K562 (cell line): Measurements from ENCODE around the gene NABP2.

Experiments used
- MAFK ChIP-seq: IDR thresholded peaks from 2 replicates; pipeline ENCODE4 v1.6.1; 2011; ENCODE audit warnings: low read length, improper control_type of control experiment
- MXI1 ChIP-seq: IDR thresholded peaks from 2 replicates; pipeline ENCODE4 v1.6.1; 2011; ENCODE audit warnings: low read depth, mild to moderate bottlenecking, improper control_type of control experiment, low read length
- POLR2AphosphoS5 ChIP-seq: IDR thresholded peaks from 2 replicates; pipeline ENCODE4 v1.6.1; 2011; ENCODE audit warnings: mild to moderate bottlenecking, low read depth, low read length, moderate library complexity; ENCODE audit not compliant: control insufficient read depth, insufficient read depth
- RNF2 ChIP-seq: sonication (generic); IDR thresholded peaks from 2 replicates; pipeline ENCODE4 v1.6.1; 2016
- SRSF9 ChIP-seq: fragments of 200-400 bp; formaldehyde crosslinking; IDR thresholded peaks from 2 replicates; pipeline ENCODE4 v1.6.1; 2017; ENCODE audit warnings: low read depth, low read length, borderline replicate concordance
- TAF1 ChIP-seq: IDR thresholded peaks from 2 replicates; pipeline ENCODE4 v1.6.1; 2011; ENCODE audit warnings: mild to moderate bottlenecking, low read length, moderate library complexity; ENCODE audit not compliant: insufficient read depth, control insufficient read depth, severe bottlenecking; ENCODE audit errors: extremely low read depth
- ZBTB8A ChIP-seq: fragments of 450-650 bp; IDR thresholded peaks from 2 replicates; pipeline ENCODE4 v1.6.1; 2018; ENCODE audit warnings: mild to moderate bottlenecking, moderate library complexity; ENCODE audit not compliant: partially characterized antibody
- ZNF311 ChIP-seq: fragments of 250-450 bp; sonication (Bioruptor Pico); IDR thresholded peaks from 2 replicates; pipeline ENCODE4 v1.4.0; 2020; ENCODE audit warnings: mild to moderate bottlenecking, moderate library complexity
- TF ChIP-seq, protein P1 (sequence below), 3 experiments: IDR thresholded peaks in 2 of 3; conservative IDR thresholded peaks in 1 of 3; 2 replicates each; pipeline ENCODE4 v1.5.1; 2011 to 2012; ENCODE audit warnings: low read length in 3 of 3, mild to moderate bottlenecking in 3 of 3, control low read depth in 2 of 3, improper control_type of control experiment in 1 of 3, inconsistent platforms in 1 of 3, low read depth in 1 of 3, mixed read lengths in 1 of 3, moderate library complexity in 1 of 3; ENCODE audit not compliant: insufficient read depth in 2 of 3
- TF ChIP-seq, protein P2 (sequence below): fragments of 250-450 bp; sonication (Bioruptor Pico); IDR thresholded peaks from 2 replicates; pipeline ENCODE4 v1.8.0; 2022; ENCODE audit warnings: inconsistent platforms
- TF ChIP-seq, protein P3 (sequence below), 2 experiments: fragments of 450-650 bp; IDR thresholded peaks; 2 replicates each; pipeline ENCODE4 v1.6.1; 2018; ENCODE audit warnings: mild to moderate bottlenecking in 2 of 2, low read depth in 1 of 2; ENCODE audit not compliant: partially characterized antibody in 2 of 2

GRCh38 chr12:56230432-56231183 lies 6.5 kb downstream of the NABP2 start:
- TF ChIP-seq TAF1 (no peak), MAFK (no peak), SRSF9 (no peak), ZNF311 (CRISPR knock-in tag) (no peak), ZBTB8A (no peak), RNF2 (no peak), MXI1 (no peak), POLR2AphosphoS5 (no peak)
- TF ChIP-seq, protein P1, sequence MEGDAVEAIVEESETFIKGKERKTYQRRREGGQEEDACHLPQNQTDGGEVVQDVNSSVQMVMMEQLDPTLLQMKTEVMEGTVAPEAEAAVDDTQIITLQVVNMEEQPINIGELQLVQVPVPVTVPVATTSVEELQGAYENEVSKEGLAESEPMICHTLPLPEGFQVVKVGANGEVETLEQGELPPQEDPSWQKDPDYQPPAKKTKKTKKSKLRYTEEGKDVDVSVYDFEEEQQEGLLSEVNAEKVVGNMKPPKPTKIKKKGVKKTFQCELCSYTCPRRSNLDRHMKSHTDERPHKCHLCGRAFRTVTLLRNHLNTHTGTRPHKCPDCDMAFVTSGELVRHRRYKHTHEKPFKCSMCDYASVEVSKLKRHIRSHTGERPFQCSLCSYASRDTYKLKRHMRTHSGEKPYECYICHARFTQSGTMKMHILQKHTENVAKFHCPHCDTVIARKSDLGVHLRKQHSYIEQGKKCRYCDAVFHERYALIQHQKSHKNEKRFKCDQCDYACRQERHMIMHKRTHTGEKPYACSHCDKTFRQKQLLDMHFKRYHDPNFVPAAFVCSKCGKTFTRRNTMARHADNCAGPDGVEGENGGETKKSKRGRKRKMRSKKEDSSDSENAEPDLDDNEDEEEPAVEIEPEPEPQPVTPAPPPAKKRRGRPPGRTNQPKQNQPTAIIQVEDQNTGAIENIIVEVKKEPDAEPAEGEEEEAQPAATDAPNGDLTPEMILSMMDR (IDR thresholded peaks at IDR 0.05 in 2 of 3, conservative IDR thresholded peaks at IDR 0.05 in 1 of 3; ENCODE audit: insufficient read depth in 2 of 3, low read depth in 1 of 3, low read length in 3 of 3), result no peak
- TF ChIP-seq, protein P2, sequence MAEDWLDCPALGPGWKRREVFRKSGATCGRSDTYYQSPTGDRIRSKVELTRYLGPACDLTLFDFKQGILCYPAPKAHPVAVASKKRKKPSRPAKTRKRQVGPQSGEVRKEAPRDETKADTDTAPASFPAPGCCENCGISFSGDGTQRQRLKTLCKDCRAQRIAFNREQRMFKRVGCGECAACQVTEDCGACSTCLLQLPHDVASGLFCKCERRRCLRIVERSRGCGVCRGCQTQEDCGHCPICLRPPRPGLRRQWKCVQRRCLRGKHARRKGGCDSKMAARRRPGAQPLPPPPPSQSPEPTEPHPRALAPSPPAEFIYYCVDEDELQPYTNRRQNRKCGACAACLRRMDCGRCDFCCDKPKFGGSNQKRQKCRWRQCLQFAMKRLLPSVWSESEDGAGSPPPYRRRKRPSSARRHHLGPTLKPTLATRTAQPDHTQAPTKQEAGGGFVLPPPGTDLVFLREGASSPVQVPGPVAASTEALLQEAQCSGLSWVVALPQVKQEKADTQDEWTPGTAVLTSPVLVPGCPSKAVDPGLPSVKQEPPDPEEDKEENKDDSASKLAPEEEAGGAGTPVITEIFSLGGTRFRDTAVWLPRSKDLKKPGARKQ (CRISPR knock-in tag), result no peak
- TF ChIP-seq, protein P3, sequence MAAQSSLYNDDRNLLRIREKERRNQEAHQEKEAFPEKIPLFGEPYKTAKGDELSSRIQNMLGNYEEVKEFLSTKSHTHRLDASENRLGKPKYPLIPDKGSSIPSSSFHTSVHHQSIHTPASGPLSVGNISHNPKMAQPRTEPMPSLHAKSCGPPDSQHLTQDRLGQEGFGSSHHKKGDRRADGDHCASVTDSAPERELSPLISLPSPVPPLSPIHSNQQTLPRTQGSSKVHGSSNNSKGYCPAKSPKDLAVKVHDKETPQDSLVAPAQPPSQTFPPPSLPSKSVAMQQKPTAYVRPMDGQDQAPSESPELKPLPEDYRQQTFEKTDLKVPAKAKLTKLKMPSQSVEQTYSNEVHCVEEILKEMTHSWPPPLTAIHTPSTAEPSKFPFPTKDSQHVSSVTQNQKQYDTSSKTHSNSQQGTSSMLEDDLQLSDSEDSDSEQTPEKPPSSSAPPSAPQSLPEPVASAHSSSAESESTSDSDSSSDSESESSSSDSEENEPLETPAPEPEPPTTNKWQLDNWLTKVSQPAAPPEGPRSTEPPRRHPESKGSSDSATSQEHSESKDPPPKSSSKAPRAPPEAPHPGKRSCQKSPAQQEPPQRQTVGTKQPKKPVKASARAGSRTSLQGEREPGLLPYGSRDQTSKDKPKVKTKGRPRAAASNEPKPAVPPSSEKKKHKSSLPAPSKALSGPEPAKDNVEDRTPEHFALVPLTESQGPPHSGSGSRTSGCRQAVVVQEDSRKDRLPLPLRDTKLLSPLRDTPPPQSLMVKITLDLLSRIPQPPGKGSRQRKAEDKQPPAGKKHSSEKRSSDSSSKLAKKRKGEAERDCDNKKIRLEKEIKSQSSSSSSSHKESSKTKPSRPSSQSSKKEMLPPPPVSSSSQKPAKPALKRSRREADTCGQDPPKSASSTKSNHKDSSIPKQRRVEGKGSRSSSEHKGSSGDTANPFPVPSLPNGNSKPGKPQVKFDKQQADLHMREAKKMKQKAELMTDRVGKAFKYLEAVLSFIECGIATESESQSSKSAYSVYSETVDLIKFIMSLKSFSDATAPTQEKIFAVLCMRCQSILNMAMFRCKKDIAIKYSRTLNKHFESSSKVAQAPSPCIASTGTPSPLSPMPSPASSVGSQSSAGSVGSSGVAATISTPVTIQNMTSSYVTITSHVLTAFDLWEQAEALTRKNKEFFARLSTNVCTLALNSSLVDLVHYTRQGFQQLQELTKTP (IDR thresholded peaks at IDR 0.05; ENCODE audit: low read depth in 1 of 2, partially characterized antibody in 2 of 2), result no peak
